ENCODE results near the gene FAM170B. TPM values are rescaled to one million over a fixed set of nuclear protein-coding genes. Genes with fewer than 3 reads are reported as not detected.
A peak's percentile ranks its signal among the peaks of the same experiment; 100 is the strongest.

Gene FAM170B
- total RNA-seq, 1 donor from 2014 or later, result not detected

- DNase-seq (ENCODE audit: low spot score) (no peak), ATAC-seq (no peak)
These were observed 18.8 kb upstream of the FAM170B start for GRCh38 chr10:49152663-49153062.

- ATAC-seq (no peak), DNase-seq (ENCODE audit: low spot score) (no peak)
These were observed 18.2 kb upstream of the FAM170B start for GRCh38 chr10:49152037-49152436.

DNA sequence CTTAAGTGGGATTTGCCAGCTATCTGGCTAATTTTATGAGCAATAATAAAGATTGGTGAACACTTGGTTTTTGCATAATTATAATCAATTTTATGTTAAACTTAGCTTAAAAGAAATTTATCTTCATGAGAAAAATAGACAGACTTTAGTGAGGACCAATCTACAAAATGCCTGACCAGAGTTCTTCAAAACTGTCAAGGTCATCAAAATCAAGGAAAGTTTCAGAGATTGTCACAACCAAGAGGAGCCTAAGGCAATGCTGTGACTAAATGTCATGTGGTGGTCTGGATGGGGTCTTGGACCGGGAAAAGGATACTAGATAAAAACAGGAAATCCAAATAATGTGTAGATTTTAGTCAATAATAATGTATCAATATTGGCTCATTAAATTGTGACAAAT lies 17.7 kb upstream of the FAM170B start:
- DNase-seq (ENCODE audit: low spot score) (no peak), ATAC-seq (no peak)

DNA sequence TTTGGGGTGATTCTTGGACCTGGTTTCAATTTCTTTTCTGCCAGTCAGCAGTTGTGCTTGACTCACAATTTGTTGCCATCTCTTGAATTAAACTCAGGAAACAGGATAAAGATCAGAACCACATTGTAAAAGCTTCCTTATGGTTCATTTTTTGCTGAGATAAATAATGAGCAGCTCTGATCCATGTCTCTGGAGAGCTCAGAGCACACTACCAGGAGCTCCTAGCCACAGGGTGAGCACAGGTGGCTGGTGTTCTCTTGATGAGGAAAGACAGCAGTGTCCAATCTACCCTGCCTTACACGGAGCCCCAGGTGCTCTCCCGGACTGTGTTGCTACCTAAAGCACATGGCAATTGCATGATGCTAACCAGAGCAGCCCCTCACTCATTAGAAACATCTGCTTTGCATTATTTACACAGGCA lies 17.2 kb upstream of the FAM170B start:
- DNase-seq (ENCODE audit: low spot score) (no peak), ATAC-seq (no peak)

DNA sequence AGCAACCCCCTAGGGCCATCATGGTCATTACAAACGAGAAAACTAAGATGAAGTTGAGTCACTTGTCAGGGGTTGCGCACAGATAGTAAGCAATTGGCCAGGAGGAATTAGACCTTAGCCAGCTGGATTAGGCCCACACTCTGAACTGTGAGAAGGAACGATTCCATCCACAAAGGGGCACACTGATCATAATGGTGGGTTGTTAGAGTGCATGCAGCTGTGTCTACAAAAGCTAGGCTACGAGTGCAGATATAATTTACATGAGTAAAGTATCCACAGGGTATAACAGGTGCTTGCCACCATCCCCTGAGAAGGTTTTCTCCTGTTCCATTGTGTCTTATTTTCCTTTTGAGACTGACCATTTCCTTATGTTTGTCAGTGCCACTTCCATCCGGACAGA lies 16.6 kb upstream of the FAM170B start:
- DNase-seq (ENCODE audit: low spot score), result no peak
- ATAC-seq, result no peak

GRCh38 chr10:49149881-49150280 lies 16.1 kb upstream of the FAM170B start:
- DNase-seq (ENCODE audit: low spot score), result peak; percentile 27
- ATAC-seq, result no peak

- no peak for ATAC-seq
- DNase-seq (ENCODE audit: low spot score), result no peak
These were observed 10.4 kb upstream of the FAM170B start for GRCh38 chr10:49144058-49144720.

- no peak for ATAC-seq
- no peak for DNase-seq (ENCODE audit: low spot score)
These were observed 9.4 kb upstream of the FAM170B start for GRCh38 chr10:49143249-49143648.

GRCh38 chr10:49141541-49142332 lies 7.9 kb upstream of the FAM170B start:
- DNase-seq (ENCODE audit: low spot score) (no peak), ATAC-seq (no peak)

GRCh38 chr10:49140304-49141177 lies 6.7 kb upstream of the FAM170B start:
- DNase-seq (ENCODE audit: low spot score) (no peak), ATAC-seq (no peak)

- DNase-seq (ENCODE audit: low spot score) (no peak), ATAC-seq (no peak)
These were observed 6.0 kb upstream of the FAM170B start for GRCh38 chr10:49139846-49140195.

DNA sequence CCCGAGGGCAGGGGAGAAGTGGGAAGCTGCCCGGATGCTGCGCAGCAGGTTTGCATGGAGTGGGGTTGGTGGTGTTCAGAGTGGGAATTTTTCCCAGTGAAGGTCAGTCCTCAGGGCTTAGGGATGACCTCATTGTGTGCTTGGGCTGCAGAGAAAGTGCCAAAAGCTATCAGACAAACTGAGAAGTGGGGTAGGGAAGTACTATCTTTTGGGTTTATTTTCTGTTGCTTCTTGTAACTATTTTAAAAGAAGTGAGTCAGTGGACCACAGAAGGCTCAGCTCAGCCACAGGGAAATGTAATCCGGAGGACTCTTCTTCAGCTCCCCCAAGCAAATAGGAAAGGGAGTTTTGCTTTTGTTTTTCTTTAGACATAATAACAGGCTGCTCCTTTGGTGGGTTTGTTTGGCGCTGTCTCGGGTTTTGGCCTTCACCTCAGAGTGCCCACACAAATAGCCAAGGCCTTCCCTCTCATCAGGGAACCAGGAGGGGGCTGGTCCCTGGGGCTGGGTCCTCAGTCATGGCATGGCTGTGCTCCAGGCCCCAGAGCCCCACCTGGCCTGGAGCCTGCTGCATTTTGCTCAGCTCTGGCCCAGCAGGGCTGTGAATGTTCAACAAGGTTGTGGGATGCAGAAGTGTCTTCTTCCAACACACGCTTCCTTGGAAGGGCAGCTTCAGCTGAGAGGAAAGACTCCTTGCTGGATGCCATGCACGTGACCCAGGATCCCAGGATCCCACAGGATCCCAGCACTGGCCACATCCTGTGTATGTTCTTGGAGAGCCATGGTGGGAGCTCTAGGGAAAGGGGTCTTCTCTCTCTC lies 5.4 kb upstream of the FAM170B start:
- no peak for ATAC-seq
- DNase-seq (ENCODE audit: low spot score), result no peak

DNA sequence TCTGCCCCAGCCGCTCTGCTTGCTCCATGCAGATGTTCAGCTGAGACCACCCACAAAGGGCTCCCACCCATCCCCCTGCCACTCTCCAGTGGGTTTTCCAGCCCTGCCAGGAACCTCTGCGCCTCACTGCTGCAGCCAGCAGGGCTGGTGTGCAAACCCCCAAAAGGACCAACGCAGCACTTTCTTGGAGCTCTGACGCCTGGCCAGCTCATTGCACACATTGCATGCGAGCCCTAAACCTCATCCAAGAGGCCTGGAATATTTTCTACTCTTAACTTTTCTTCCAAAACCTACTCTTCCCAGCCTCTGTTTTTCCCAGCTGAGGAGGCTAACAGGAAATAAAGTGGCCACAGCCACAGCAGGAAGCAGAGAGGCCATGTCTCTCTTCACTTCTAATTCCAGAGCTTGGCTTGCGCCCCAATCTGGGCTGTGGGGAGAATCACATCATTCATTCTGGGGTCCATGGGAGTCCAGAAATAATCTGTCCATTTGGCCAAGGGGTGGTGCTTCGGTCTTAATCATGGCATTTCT lies 4.6 kb upstream of the FAM170B start:
- no peak for DNase-seq (ENCODE audit: low spot score)
- no peak for ATAC-seq

GRCh38 chr10:49136525-49136924 lies 2.7 kb upstream of the FAM170B start:
- ATAC-seq (no peak), DNase-seq (ENCODE audit: low spot score) (no peak)

- ATAC-seq, result no peak
- no peak for DNase-seq (ENCODE audit: low spot score)
These were observed 1.9 kb upstream of the FAM170B start for GRCh38 chr10:49135575-49136313.

- ATAC-seq (no peak), DNase-seq (ENCODE audit: low spot score) (no peak)
These were observed 506 bp upstream of the FAM170B start for GRCh38 chr10:49134327-49134726.

DNA sequence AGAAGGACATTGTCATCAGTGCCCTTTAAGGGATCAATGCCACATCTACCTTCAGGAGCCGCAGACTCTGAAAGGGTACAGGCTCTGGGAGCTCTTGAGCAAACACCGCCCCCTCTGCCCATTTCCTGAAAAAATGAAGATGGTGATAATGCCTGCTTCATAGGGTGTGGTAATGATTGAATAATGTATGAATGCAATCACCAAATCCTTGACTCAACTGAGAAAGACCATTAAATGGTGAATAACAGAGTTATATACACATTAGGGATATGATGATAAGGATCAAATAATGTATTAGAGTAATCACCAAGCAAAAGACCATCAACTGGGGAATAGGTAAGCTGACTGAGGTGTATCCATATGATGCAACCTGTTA lies 1.5 kb downstream of the FAM170B start:
- no peak for DNase-seq (ENCODE audit: low spot score)
- no peak for ATAC-seq

DNA sequence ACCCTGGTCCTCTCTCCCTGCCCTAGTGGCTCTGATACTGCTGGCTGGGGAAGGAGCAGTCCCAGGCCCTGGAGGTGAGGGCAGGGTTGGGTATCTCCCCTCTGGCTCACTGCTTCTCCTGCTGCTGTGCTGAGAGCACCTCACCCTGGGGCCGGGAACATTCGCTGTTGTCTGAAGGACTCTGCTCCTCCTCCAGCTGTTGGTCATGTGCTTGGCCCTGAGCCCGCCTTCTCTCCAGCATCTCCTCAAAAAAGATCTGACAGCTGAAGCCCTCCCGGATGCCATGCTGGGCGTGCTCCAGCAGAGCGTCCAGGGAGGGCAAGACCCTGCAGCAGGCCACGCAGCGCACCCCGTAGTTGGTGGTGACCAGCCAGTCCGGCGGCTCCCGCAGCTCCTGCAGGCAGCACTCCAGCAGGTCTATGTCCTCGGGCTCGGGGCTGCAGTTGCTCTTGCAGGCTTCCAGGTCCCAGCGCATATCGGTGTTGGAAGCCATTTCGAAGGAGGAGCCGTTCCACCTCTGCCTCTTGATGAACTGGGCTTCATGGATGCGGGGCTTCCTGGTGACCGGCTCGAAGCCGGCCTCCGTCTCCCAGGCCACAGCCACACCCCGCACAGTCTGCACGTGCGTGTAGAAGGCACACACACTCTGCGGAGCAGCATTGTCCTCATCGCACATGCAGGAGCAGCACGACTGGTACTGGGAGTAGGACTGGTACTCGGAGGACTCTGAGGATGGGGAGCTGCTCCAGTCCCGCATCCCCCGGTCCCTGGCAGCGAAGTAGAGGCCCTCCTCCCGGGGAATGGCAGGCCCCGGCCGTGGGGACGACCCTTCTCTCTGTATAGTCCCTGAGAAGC lies 2.1 kb downstream of the FAM170B start:
- no peak for ATAC-seq
- DNase-seq (ENCODE audit: low spot score), result no peak

DNA sequence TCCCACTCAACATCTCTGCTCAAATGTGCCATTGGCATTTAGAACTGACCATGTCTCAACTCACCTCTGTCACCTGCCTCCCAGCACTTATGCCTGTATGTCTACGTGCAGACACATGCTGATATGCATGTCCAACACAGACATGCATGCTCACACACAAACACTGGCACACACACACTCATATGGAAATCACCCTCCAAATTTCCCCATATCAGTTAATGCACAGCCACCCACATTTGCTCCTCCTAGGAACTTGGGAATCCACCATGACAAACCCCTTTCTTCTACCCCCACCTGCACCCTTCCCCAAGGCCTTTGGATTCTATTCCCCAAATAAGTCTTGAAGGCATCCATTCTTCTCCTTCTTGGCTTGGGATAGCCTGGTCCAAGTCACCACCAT lies 4.4 kb downstream of the FAM170B start:
- DNase-seq (ENCODE audit: low spot score), result no peak
- no peak for ATAC-seq

Measured in left lobe of liver (tissue), 2 donors.